AG04450 (cell line): Measurements from ENCODE around the gene ZNF516. TPM values are rescaled to one million over a fixed set of nuclear protein-coding genes. Genes with fewer than 3 reads are reported as not detected.
"Not testable (repeated sequence)": the region's sequence is repeated elsewhere in the genome, so short reads cannot be mapped to it uniquely, and the experiment has no call there.

Experiments used
- CTCF ChIA-PET: fragments of 300-600, 350-600 bp; formaldehyde crosslinking; extraction: SDS; loops from one replicate; lab custom pipeline; 2022; ENCODE audit warnings: antibody characterized with exemption, inconsistent platforms; lab: Charles Lee
- POLR2A ChIA-PET: fragments of 350-600 bp; formaldehyde crosslinking; extraction: SDS; loops from one replicate; lab custom pipeline; 2021; ENCODE audit warnings: antibody characterized with exemption, inconsistent platforms; lab: Yijun Ruan, JAX
- DNase-seq: peaks from one replicate; pipeline ENCODE4 v3.0.0-alpha.2; 2011; ENCODE audit warnings: low read depth, low spot score
- H3K27ac ChIP-seq: one replicate; pipeline ENCODE4 v1.5.1; 2012; ENCODE audit warnings: low read depth, low read length, control low read depth
- H3K27me3 ChIP-seq: one replicate; pipeline ENCODE4 v1.6.0; 2012; ENCODE audit warnings: low read length; ENCODE audit not compliant: control insufficient read depth, insufficient read depth
- H3K4me3 ChIP-seq: 2 replicates; pipeline ENCODE4 v1.5.1; 2011; ENCODE audit warnings: mild to moderate bottlenecking, low read depth, low read length, control low read depth
- H3K9me3 ChIP-seq: 2 replicates; pipeline ENCODE4 v1.5.1; 2012; ENCODE audit warnings: low read length; ENCODE audit not compliant: control insufficient read depth, insufficient read depth
- CTCF ChIP-seq: IDR thresholded peaks from 2 replicates; pipeline ENCODE4 v1.5.1; 2011; ENCODE audit warnings: low read depth, low read length, control low read depth, inconsistent platforms
- polyA plus RNA-seq: library from polyadenylated mRNA; depleted of rRNA; stranded (reverse); fragments of >200 nt; gene quantifications from 2 replicates; pipeline ENCODE4 v1.2.3, GENCODE V29; 2011

The ZNF516 gene
- polyA plus RNA-seq, 1 experiment: 15.5 TPM

DNA sequence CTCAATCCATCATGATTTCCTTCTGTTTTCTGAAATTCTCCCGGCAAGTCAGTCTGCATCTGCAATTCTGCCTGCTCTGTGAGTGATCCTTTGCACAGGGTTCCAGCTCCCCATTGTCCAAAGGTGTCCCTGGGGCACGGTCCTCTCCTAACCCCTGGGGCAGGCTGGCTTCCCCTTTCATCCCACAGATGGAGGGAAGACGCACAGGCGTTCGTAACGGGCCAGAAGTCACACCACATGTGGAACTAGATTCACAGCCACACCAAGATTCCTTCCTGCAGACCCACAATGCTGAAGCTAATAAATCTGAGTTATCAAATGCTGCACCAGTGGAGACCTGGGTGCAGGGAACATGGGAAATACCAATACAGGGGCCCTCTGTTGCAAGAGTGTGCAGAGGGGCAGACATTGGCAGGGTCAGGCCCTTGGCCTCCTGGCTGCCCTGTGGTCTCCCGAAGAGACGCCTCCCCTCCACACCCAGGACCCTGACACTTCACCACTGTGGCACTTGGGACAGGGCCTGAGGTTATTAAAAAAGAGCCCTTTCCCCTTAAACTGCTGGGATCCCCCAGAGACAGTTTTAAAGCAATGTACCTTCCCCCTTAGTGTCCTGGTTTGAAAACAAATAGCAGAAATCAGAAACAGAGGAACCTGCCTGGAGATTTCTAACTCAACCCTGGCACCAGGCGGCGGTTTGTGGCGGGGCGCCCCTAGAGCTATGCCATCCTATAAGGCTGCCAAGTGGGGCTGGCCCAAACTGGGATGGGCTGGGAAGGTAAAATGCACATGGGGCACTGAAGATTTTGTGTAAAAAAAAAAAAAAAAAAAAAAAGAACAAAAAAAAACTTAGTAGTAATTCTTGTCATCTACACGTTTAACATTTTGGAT is 15.4 kb downstream of the ZNF516 start:
- no peak for DNase-seq
- CTCF ChIA-PET: interaction anchor here (1.5 kb wide), 1 partner anchor 141 kb away, joined by 4 read pairs; no protein-coding TSS in a partner anchor
- TF ChIP-seq CTCF: no peak
- POLR2A ChIA-PET: interaction anchor here (0.9 kb wide), 1 partner anchor 29 kb away, joined by 3 read pairs; no protein-coding TSS in a partner anchor
- no peaks in the 10 kb centered on the region; the same call in 1 of the 2 replicates for H3K9me3 ChIP-seq
- H3K27me3 ChIP-seq: no peaks in the 10 kb centered on the region
- no peak overlapping the region for H3K27ac ChIP-seq
- H3K4me3 ChIP-seq: no peak overlapping the region

GRCh38 chr18:76476665-76477561 is 18.1 kb downstream of the ZNF516 start:
- H3K27me3 ChIP-seq: no peaks in the 10 kb centered on the region
- CTCF ChIA-PET: interaction anchor here (1.0 to 1.4 kb wide), 2 partner anchors 79 to 144 kb away, joined by 3 to 6 read pairs; no protein-coding TSS in a partner anchor
- peak; percentile 84 for DNase-seq
- no peaks in the 10 kb centered on the region for H3K9me3 ChIP-seq
- peak overlapping the region; percentile 59 for H3K4me3 ChIP-seq
- no peak for TF ChIP-seq CTCF
- POLR2A ChIA-PET: no interaction called here
- peak overlapping the region; percentile 94 for H3K27ac ChIP-seq

- Histone ChIP-seq H3K4me3 (no peak overlapping the region), H3K27ac (no peak overlapping the region), H3K27me3 (no peaks in the 10 kb centered on the region), H3K9me3 (no peaks in the 10 kb centered on the region)
- ChIA-PET POLR2A (no interaction called here), CTCF (interaction anchor here (0.5 to 1.4 kb wide), 3 partner anchors 77 to 220 kb away, joined by 3 to 14 read pairs (median 6); no protein-coding TSS in a partner anchor)
- no peak for TF ChIP-seq CTCF
- DNase-seq: no peak
These were observed 19.4 kb downstream of the ZNF516 start for GRCh38 chr18:76475450-76476194.

DNA sequence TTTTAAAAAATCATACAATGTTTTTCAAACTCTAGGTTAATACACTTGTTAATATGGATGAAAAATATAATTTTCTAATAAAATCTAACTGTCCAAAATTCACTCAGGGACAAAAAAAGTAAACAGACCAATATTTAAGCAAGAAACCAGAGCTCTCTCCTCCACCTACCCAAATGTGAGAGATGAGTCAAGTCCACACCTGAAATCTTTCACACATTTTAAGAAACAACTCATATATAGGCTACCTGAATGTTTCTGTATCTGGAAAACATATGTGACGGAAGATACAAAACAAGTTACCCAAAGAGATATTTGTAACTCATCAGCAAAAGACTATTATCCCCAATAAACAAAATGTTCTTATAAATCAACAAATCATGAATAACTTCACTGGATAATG is 20.2 kb downstream of the ZNF516 start:
- Histone ChIP-seq H3K27ac (no peak overlapping the region), H3K4me3 (no peak overlapping the region), H3K27me3 (no peaks in the 10 kb centered on the region), H3K9me3 (no peaks in the 10 kb centered on the region)
- TF ChIP-seq CTCF: no peak
- CTCF ChIA-PET: interaction anchor here (0.6 to 2.2 kb wide), 2 partner anchors 76 to 447 kb away, joined by 4 to 8 read pairs; no protein-coding TSS in a partner anchor
- POLR2A ChIA-PET: no interaction called here
- DNase-seq: no peak

DNA sequence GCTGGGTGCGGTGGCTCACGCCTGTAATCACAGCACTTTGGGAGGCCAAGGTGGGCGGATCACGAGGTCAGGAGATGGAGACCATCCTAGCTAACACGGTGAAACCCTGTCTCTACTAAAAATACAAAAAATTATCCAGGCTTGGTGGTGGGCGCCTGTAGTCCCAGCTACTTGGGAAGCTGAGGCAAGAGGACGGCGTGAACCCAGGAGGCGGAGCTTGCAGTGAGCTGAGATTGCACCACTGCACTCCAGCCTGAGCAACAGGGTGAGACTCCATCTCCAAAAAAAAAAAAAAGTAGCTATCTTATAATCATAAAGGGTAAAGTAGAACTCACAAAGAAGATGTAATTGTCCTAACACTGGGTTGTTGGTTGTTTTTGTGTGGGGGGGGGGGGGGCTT is 21.5 kb downstream of the ZNF516 start:
- not testable (repeated sequence) for H3K9me3 ChIP-seq, H3K27me3 ChIP-seq, DNase-seq, H3K27ac ChIP-seq, H3K4me3 ChIP-seq
- ChIA-PET POLR2A (interaction anchor here (0.6 kb wide), 1 partner anchor 14 kb away, joined by 7 read pairs; no protein-coding TSS in a partner anchor), CTCF (interaction anchor here (0.9 to 2.2 kb wide), 2 partner anchors 75 to 147 kb away, joined by 8 read pairs; no protein-coding TSS in a partner anchor)
